IMR-90 (cell line): Measurements from ENCODE around the gene KIF12. TPM values are rescaled to one million over a fixed set of nuclear protein-coding genes. Genes with fewer than 3 reads are reported as not detected.

Source experiments
- ATAC-seq: fragments of 200-7000 bp; cut with Tn5 transposase; 2 replicates; pipeline ENCODE4 v1.9.1; 2020; ENCODE audit warnings: low read depth, mild to moderate bottlenecking, moderate library complexity
- BruUV-seq: library from RNA; stranded (reverse); fragments of 400-500 nt; replicated peaks from 2 replicates; lab custom pipeline; 2021; lab: Mats Ljungman, UMichigan
- CTCF ChIA-PET: fragments of 300-600 bp; formaldehyde crosslinking; extraction: SDS; loops from one replicate; lab custom pipeline; 2021; ENCODE audit warnings: antibody characterized with exemption; lab: Yijun Ruan, JAX
- POLR2A ChIA-PET: fragments of 300-600 bp; sonication (Branson Sonifier 250); formaldehyde crosslinking; loops from one replicate; lab custom pipeline; 2022; ENCODE audit warnings: antibody characterized with exemption; ENCODE audit not compliant: unreplicated experiment; lab: Charles Lee
- DNase-seq: peaks from one replicate; pipeline ENCODE4 v3.0.0; 2013
- H2AFZ ChIP-seq: replicated peaks from 2 replicates; pipeline ENCODE3; 2013; ENCODE audit warnings: low read length, mild to moderate bottlenecking; ENCODE audit not compliant: poor library complexity
- H2AK5ac ChIP-seq: 2 replicates; pipeline ENCODE4 v1.6.1; 2013; ENCODE audit warnings: low read depth, low read length, inconsistent platforms
- H2AK9ac ChIP-seq: replicated peaks from 2 replicates; pipeline ENCODE3; 2013; ENCODE audit warnings: mild to moderate bottlenecking, low read depth, low read length, moderate library complexity; ENCODE audit not compliant: poor library complexity
- H2BK120ac ChIP-seq: 2 replicates; pipeline ENCODE4 v1.6.1; 2013; ENCODE audit warnings: low read depth, low read length, inconsistent platforms
- H2BK15ac ChIP-seq: 3 replicates; pipeline ENCODE4 v1.6.1; 2013; ENCODE audit warnings: low read depth, low read length, inconsistent platforms
- H2BK20ac ChIP-seq: 2 replicates; pipeline ENCODE4 v1.6.1; 2013; ENCODE audit warnings: low read depth, mild to moderate bottlenecking, inconsistent platforms, low read length, moderate library complexity
- H2BK5ac ChIP-seq: 2 replicates; pipeline ENCODE4 v1.6.1; 2013; ENCODE audit warnings: mild to moderate bottlenecking, low read depth, low read length, inconsistent platforms; ENCODE audit not compliant: poor library complexity, severe bottlenecking
- H3K14ac ChIP-seq: replicated peaks from 2 replicates; pipeline ENCODE4 v1.6.1; 2013; ENCODE audit warnings: low read depth, low read length, inconsistent platforms
- H3K18ac ChIP-seq: 2 replicates; pipeline ENCODE4 v1.6.1; 2013; ENCODE audit warnings: low read depth, low read length, control low read depth
- H3K23ac ChIP-seq: 2 replicates; pipeline ENCODE4 v1.6.1; 2013; ENCODE audit warnings: low read depth, low read length, inconsistent platforms
- H3K27ac ChIP-seq: 2 replicates; pipeline ENCODE4 v1.5.1; 2013; ENCODE audit warnings: mild to moderate bottlenecking, control low read depth, low read length; ENCODE audit not compliant: insufficient read depth
- H3K27me3 ChIP-seq: 2 replicates; pipeline ENCODE4 v1.6.1; 2013; ENCODE audit warnings: low read length; ENCODE audit not compliant: control insufficient read depth, insufficient read depth
- H3K36me3 ChIP-seq: 2 replicates; pipeline ENCODE4 v1.6.1; 2013; ENCODE audit warnings: low read length, mixed read lengths; ENCODE audit not compliant: control insufficient read depth, insufficient read depth
- H3K4ac ChIP-seq: 2 replicates; pipeline ENCODE4 v1.6.1; 2013; ENCODE audit warnings: low read depth, low read length, inconsistent platforms
- H3K4me1 ChIP-seq: 2 replicates; pipeline ENCODE4 v1.6.1; 2013; ENCODE audit warnings: low read length, mixed read lengths; ENCODE audit not compliant: control insufficient read depth, insufficient read depth
- H3K4me2 ChIP-seq: 2 replicates; pipeline ENCODE4 v1.6.1; 2013; ENCODE audit warnings: low read depth, mild to moderate bottlenecking, control low read depth, low read length, moderate library complexity
- H3K4me3 ChIP-seq: 2 replicates; pipeline ENCODE4 v1.5.1; 2013; ENCODE audit warnings: low read depth, mild to moderate bottlenecking, control low read depth, low read length, moderate library complexity; ENCODE audit not compliant: insufficient read depth
- H3K56ac ChIP-seq: 2 replicates; pipeline ENCODE4 v1.6.1; 2013; ENCODE audit warnings: low read length, inconsistent platforms; ENCODE audit not compliant: insufficient read depth; ENCODE audit errors: extremely low read depth
- H3K79me1 ChIP-seq, 2 experiments: 2 replicates each; pipeline ENCODE4 v1.6.1; 2013; ENCODE audit warnings: low read length in 2 of 2, inconsistent platforms in 1 of 2, low read depth in 1 of 2
- H3K9ac ChIP-seq: 2 replicates; pipeline ENCODE4 v1.6.1; 2013; ENCODE audit warnings: low read depth, low read length, control low read depth
- H3K9me1 ChIP-seq: 2 replicates; pipeline ENCODE4 v1.6.1; 2013; ENCODE audit warnings: low read length, inconsistent platforms; ENCODE audit not compliant: insufficient read depth
- H3K9me3 ChIP-seq: 2 replicates; pipeline ENCODE4 v1.6.1; 2013; ENCODE audit warnings: low read length; ENCODE audit not compliant: control insufficient read depth, insufficient read depth
- H4K20me1 ChIP-seq: 2 replicates; pipeline ENCODE4 v1.6.1; 2013; ENCODE audit warnings: low read length, inconsistent platforms; ENCODE audit not compliant: insufficient read depth
- H4K5ac ChIP-seq: 2 replicates; pipeline ENCODE4 v1.6.1; 2013; ENCODE audit warnings: mild to moderate bottlenecking, low read depth, low read length, control low read depth
- H4K8ac ChIP-seq, 2 experiments: 2 replicates each; pipeline ENCODE4 v1.6.1; 2013; ENCODE audit warnings: low read depth in 2 of 2, low read length in 2 of 2, control low read depth in 1 of 2, inconsistent platforms in 1 of 2
- H4K91ac ChIP-seq: 2 replicates; pipeline ENCODE4 v1.6.1; 2013; ENCODE audit warnings: low read depth, low read length, inconsistent platforms; ENCODE audit not compliant: insufficient read depth
- CEBPB ChIP-seq: IDR thresholded peaks from 2 replicates; pipeline ENCODE4 v1.6.1; 2012; ENCODE audit warnings: low read depth, low read length, improper control_type of control experiment
- CHD1 ChIP-seq: IDR thresholded peaks from 2 replicates; pipeline ENCODE4 v1.6.1; 2012; ENCODE audit warnings: low read depth, low read length, improper control_type of control experiment
- RCOR1 ChIP-seq: IDR thresholded peaks from 2 replicates; pipeline ENCODE4 v1.6.1; 2012; ENCODE audit warnings: mild to moderate bottlenecking, low read length, improper control_type of control experiment; ENCODE audit not compliant: insufficient replicate concordance
- RFX5 ChIP-seq: IDR thresholded peaks from 2 replicates; pipeline ENCODE4 v1.8.0; 2012; ENCODE audit warnings: low read depth, mild to moderate bottlenecking, low read length, moderate library complexity
- SMC3 ChIP-seq: fragments of 150-350 bp; IDR thresholded peaks from 2 replicates; pipeline ENCODE4 v1.6.1; 2016; ENCODE audit warnings: low read depth, mild to moderate bottlenecking, antibody characterized with exemption, low read length, moderate library complexity
- WGBS, 2 experiments: methylation state at CpG; one replicate each; pipeline versions ENCODE4 v1.1.5 to v1.1.7; 2013; ENCODE audit warnings: missing lambda C conversion rate in 2 of 2; ENCODE audit not compliant: insufficient read length in 1 of 2; ENCODE audit errors: extremely low coverage in 2 of 2; 5-methylcytosine and 5-hydroxymethylcytosine counted together
- dilution Hi-C: fragments of 300-500 bp; cut with HindIII; formaldehyde crosslinking; loops from one replicate; pipeline ENCODE4 v1.14.3; 2018; ENCODE audit warnings: low sequenced_read_pairs; ENCODE audit not compliant: unreplicated experiment
- in situ Hi-C: fragments of 300-500 bp; cut with MboI; formaldehyde crosslinking; loops from 3 replicates; pipeline ENCODE4 v1.14.3; 2019; ENCODE audit warnings: low sequenced_read_pairs, inconsistent platforms, mixed read lengths
- intact Hi-C: fragments of 100-400 bp; cut with micrococcal nuclease; formaldehyde crosslinking; loops from 2 replicates; pipeline ENCODE4 v1.10.0; 2022
- polyA plus RNA-seq, 3 experiments: library from polyadenylated mRNA; depleted of rRNA; stranded (reverse); fragments of >200 nt; gene quantifications; 2 replicates each; pipeline ENCODE4 v1.2.3, GENCODE V29; 2012; ENCODE audit warnings: low replicate concordance in 1 of 3
- total RNA-seq: library from RNA; depleted of rRNA; stranded (reverse); fragments of >200 nt; gene quantifications from 2 replicates; pipeline ENCODE4 v1.2.3, GENCODE V29; 2012

Gene KIF12
- total and polyA plus RNA-seq, 2 of the 4 experiments (the other 2 are of a cell fraction): not detected

GRCh38 chr9:114115654-114116125, 16.6 kb upstream of the KIF12 start:
- no peak overlapping the region for H2BK120ac ChIP-seq
- no peak overlapping the region for H2AK5ac ChIP-seq
- H4K91ac ChIP-seq: no peak overlapping the region
- no peak overlapping the region for H3K4me3 ChIP-seq
- H2AK9ac ChIP-seq: peak overlapping the region; percentile 45
- H3K9ac ChIP-seq: no peak overlapping the region
- WGBS, 2 experiments: 60% methylated on average over 1 of the region's 9 CpGs; no CpG with 5 or more reads in 1 of the 2 experiments
- H3K4me1 ChIP-seq: peaks cover 3% of the 10 kb centered on the region; the same call in 1 of the 2 replicates
- H3K79me1 ChIP-seq: no peaks in the 10 kb centered on the region
- no peaks in the 10 kb centered on the region for H3K9me3 ChIP-seq
- H3K36me3 ChIP-seq: no peaks in the 10 kb centered on the region
- H3K4me2 ChIP-seq: no peak overlapping the region
- intact Hi-C loops: no loop called here
- H4K20me1 ChIP-seq: no peaks in the 10 kb centered on the region; the same call in 1 of the 2 replicates
- no peak overlapping the region for H3K18ac ChIP-seq
- no peak overlapping the region for H4K8ac ChIP-seq
- H2BK20ac ChIP-seq: no peak overlapping the region
- ATAC-seq: no peak
- DNase-seq: no peak
- no TSS peak for BruUV-seq
- H4K5ac ChIP-seq: no peak overlapping the region
- ChIA-PET CTCF (no interaction called here), POLR2A (no interaction called here)
- H3K27ac ChIP-seq: no peak overlapping the region
- H3K23ac ChIP-seq: no peak overlapping the region
- no peak overlapping the region for H2BK5ac ChIP-seq
- peaks cover 47% of the 10 kb centered on the region for H3K27me3 ChIP-seq
- no peaks in the 10 kb centered on the region; the same call in 1 of the 2 replicates for H3K9me1 ChIP-seq
- no peak overlapping the region for H3K4ac ChIP-seq
- in situ Hi-C loops: no loop called here
- H3K14ac ChIP-seq: no peak overlapping the region
- no peak overlapping the region for H3K56ac ChIP-seq
- dilution Hi-C loops: no loop called here
- TF ChIP-seq CHD1 (no peak), SMC3 (no peak), CEBPB (no peak), RFX5 (no peak), RCOR1 (no peak)
- H2BK15ac ChIP-seq: no peak overlapping the region
- no peak overlapping the region for H2AFZ ChIP-seq
